Central memory CD8-positive, alpha-beta T cell (primary cell): ENCODE data around the gene EEF1A2.
A peak's percentile ranks its signal among the peaks of the same experiment; 100 is the strongest.

Source experiments
- ATAC-seq: fragments of 150-1000 bp; cut with Tn5 transposase; replicated peaks from 2 replicates; pipeline ENCODE4 v1.10.0; 2022; ENCODE audit warnings: mild to moderate bottlenecking, moderate FRiP score, moderate number of reproducible peaks; ENCODE audit not compliant: poor library complexity, severe bottlenecking; ENCODE audit errors: extremely low read depth
- DNase-seq, 2 donors: peaks; one replicate each; pipeline ENCODE4 v3.0.0; 2021; ENCODE audit warnings: low spot score in 2 of 2
- H3K27ac Mint-ChIP-seq: one replicate; pipeline ENCODE4 v1.8.0; 2022; ENCODE audit warnings: low read depth, mild to moderate bottlenecking, moderate library complexity, mixed read lengths
- H3K27me3 Mint-ChIP-seq: one replicate; pipeline ENCODE4 v1.8.0; 2022; ENCODE audit warnings: mixed read lengths
- H3K36me3 Mint-ChIP-seq: one replicate; pipeline ENCODE4 v1.8.0; 2022; ENCODE audit warnings: mild to moderate bottlenecking, moderate library complexity, mixed read lengths; ENCODE audit not compliant: insufficient read depth
- H3K4me1 Mint-ChIP-seq: one replicate; pipeline ENCODE4 v1.8.0; 2022; ENCODE audit warnings: mixed read lengths
- H3K4me3 Mint-ChIP-seq: one replicate; pipeline ENCODE4 v1.8.0; 2022; ENCODE audit warnings: mild to moderate bottlenecking, moderate library complexity, mixed read lengths
- H3K9me3 Mint-ChIP-seq: one replicate; pipeline ENCODE4 v1.8.0; 2022; ENCODE audit warnings: mixed read lengths

The EEF1A2 gene

GRCh38 chr20:63498960-63499337 is at the start of gene EEF1A2:
EEF1A2 (minus strand) TSS chr20:63499083; CDS start chr20:63497763, 1,320 bp downstream.
- DNase-seq (no peak), ATAC-seq (peak; percentile 47)
- no peaks in the 10 kb centered on the region for H3K9me3 Mint-ChIP-seq
- peaks cover 12% of the 10 kb centered on the region for H3K27me3 Mint-ChIP-seq
- peaks cover 2% of the 10 kb centered on the region for H3K36me3 Mint-ChIP-seq
- H3K4me3 Mint-ChIP-seq: peak within 1 kb of the TSS; percentile 31
- H3K4me1 Mint-ChIP-seq: no peaks in the 10 kb centered on the region
- H3K27ac Mint-ChIP-seq: peak within 1 kb of the TSS; percentile 35

GRCh38 chr20:63548542-63548941 is 49.7 kb upstream of the EEF1A2 start:
- Mint-ChIP-seq H3K27ac (no peak overlapping the region), H3K36me3 (peaks cover 7% of the 10 kb centered on the region), H3K27me3 (peaks cover 22% of the 10 kb centered on the region), H3K4me1 (peaks cover 18% of the 10 kb centered on the region), H3K4me3 (no peak overlapping the region), H3K9me3 (no peaks in the 10 kb centered on the region)
- DNase-seq (no peak), ATAC-seq (no peak)

GRCh38 chr20:63547725-63548480 is 49.0 kb upstream of the EEF1A2 start, which contains the start of gene SRMS:
SRMS (minus strand) TSS chr20:63547749; CDS start chr20:63547463, 286 bp downstream.
- no peak for ATAC-seq

GRCh38 chr20:63546956-63547724 is 48.3 kb upstream of the EEF1A2 start:
- Mint-ChIP-seq H3K4me3 (no peak overlapping the region), H3K27ac (no peak overlapping the region), H3K36me3 (no peaks in the 10 kb centered on the region), H3K9me3 (no peaks in the 10 kb centered on the region), H3K27me3 (peaks cover 22% of the 10 kb centered on the region), H3K4me1 (peaks cover 8% of the 10 kb centered on the region)
- no peak for ATAC-seq
- no peak for DNase-seq

More at GRCh38 chr20:63547725-63548480, 49.0 kb upstream of the EEF1A2 start, which contains the start of gene SRMS:
- peaks cover 3% of the 10 kb centered on the region for H3K36me3 Mint-ChIP-seq
- peaks cover 22% of the 10 kb centered on the region for H3K27me3 Mint-ChIP-seq
- H3K4me3 Mint-ChIP-seq: no peak within 1 kb of the TSS
- no peaks in the 10 kb centered on the region for H3K9me3 Mint-ChIP-seq
- DNase-seq: no peak
- H3K4me1 Mint-ChIP-seq: peaks cover 15% of the 10 kb centered on the region
- H3K27ac Mint-ChIP-seq: no peak within 1 kb of the TSS

- peaks cover 22% of the 10 kb centered on the region for H3K27me3 Mint-ChIP-seq
- ATAC-seq (no peak), DNase-seq (no peak)
- H3K27ac Mint-ChIP-seq: no peak overlapping the region
- H3K9me3 Mint-ChIP-seq: no peaks in the 10 kb centered on the region
- H3K4me3 Mint-ChIP-seq: no peak overlapping the region
- H3K4me1 Mint-ChIP-seq: peaks cover 5% of the 10 kb centered on the region
- peaks cover 1% of the 10 kb centered on the region for H3K36me3 Mint-ChIP-seq
These were observed 47.5 kb upstream of the EEF1A2 start for GRCh38 chr20:63546256-63546955.

GRCh38 chr20:63545814-63546213 is 46.9 kb upstream of the EEF1A2 start:
- Mint-ChIP-seq H3K9me3 (no peaks in the 10 kb centered on the region), H3K36me3 (peaks cover 1% of the 10 kb centered on the region), H3K4me1 (peaks cover 5% of the 10 kb centered on the region), H3K4me3 (no peak overlapping the region), H3K27ac (no peak overlapping the region), H3K27me3 (peaks cover 22% of the 10 kb centered on the region)
- no peak for ATAC-seq
- DNase-seq: no peak

GRCh38 chr20:63544958-63545516 is 46.2 kb upstream of the EEF1A2 start:
- H3K36me3 Mint-ChIP-seq: peaks cover 5% of the 10 kb centered on the region
- H3K27me3 Mint-ChIP-seq: peaks cover 17% of the 10 kb centered on the region
- H3K27ac Mint-ChIP-seq: no peak overlapping the region
- ATAC-seq (no peak), DNase-seq (no peak)
- no peaks in the 10 kb centered on the region for H3K9me3 Mint-ChIP-seq
- peaks cover 5% of the 10 kb centered on the region for H3K4me1 Mint-ChIP-seq
- H3K4me3 Mint-ChIP-seq: no peak overlapping the region

- Mint-ChIP-seq H3K36me3 (peaks cover 5% of the 10 kb centered on the region), H3K27me3 (peaks cover 10% of the 10 kb centered on the region), H3K4me3 (no peak overlapping the region), H3K4me1 (peaks cover 5% of the 10 kb centered on the region), H3K27ac (no peak overlapping the region), H3K9me3 (no peaks in the 10 kb centered on the region)
- DNase-seq (no peak), ATAC-seq (no peak)
These were observed 45.5 kb upstream of the EEF1A2 start for GRCh38 chr20:63544241-63544957.

- no peak overlapping the region for H3K27ac Mint-ChIP-seq
- H3K4me3 Mint-ChIP-seq: no peak overlapping the region
- H3K27me3 Mint-ChIP-seq: peaks cover 4% of the 10 kb centered on the region
- H3K36me3 Mint-ChIP-seq: peaks cover 5% of the 10 kb centered on the region
- no peaks in the 10 kb centered on the region for H3K9me3 Mint-ChIP-seq
- peaks cover 5% of the 10 kb centered on the region for H3K4me1 Mint-ChIP-seq
- DNase-seq (no peak), ATAC-seq (no peak)
These were observed 44.9 kb upstream of the EEF1A2 start for GRCh38 chr20:63543733-63544132.

- Mint-ChIP-seq H3K27me3 (no peaks in the 10 kb centered on the region), H3K4me1 (peaks cover 5% of the 10 kb centered on the region), H3K9me3 (no peaks in the 10 kb centered on the region), H3K27ac (no peak overlapping the region), H3K4me3 (no peak overlapping the region), H3K36me3 (peaks cover 5% of the 10 kb centered on the region)
- ATAC-seq (no peak), DNase-seq (no peak)
These were observed 44.2 kb upstream of the EEF1A2 start for GRCh38 chr20:63543131-63543530.

- no peak overlapping the region for H3K27ac Mint-ChIP-seq
- H3K4me3 Mint-ChIP-seq: no peak overlapping the region
These were observed 43.8 kb upstream of the EEF1A2 start for GRCh38 chr20:63542696-63543095.

More at GRCh38 chr20:63542696-63543095, 43.8 kb upstream of the EEF1A2 start:
- H3K4me1 Mint-ChIP-seq: peaks cover 5% of the 10 kb centered on the region
- H3K27me3 Mint-ChIP-seq: no peaks in the 10 kb centered on the region
- DNase-seq (no peak), ATAC-seq (no peak)
- no peaks in the 10 kb centered on the region for H3K9me3 Mint-ChIP-seq
- peaks cover 5% of the 10 kb centered on the region for H3K36me3 Mint-ChIP-seq
